Posterior vena cava (tissue), 2 donors: ENCODE results near the gene RNASEH2B. TPM values are rescaled to one million over a fixed set of nuclear protein-coding genes. Genes with fewer than 3 reads are reported as not detected.

Source experiments
- DNase-seq: peaks from one replicate; pipeline ENCODE4 v3.0.0-alpha.2; 2020; ENCODE audit warnings: low spot score
- intact Hi-C, 2 donors: fragments of 100-400 bp; cut with DNase I; formaldehyde crosslinking; loops; one replicate each; pipeline versions ENCODE4 v1.14.1 to v1.14.2; 2022 to 2023
- long read RNA-seq, 2 donors: library from polyadenylated mRNA; unstranded; transcript quantifications; one replicate each; pipeline ENCODE4 v2.0.0, GENCODE V29; 2020 to 2021
- total RNA-seq, 2 donors: library from RNA; stranded (reverse); fragmentation: NEBNext Ultra II Directional; extraction: Animal tissue kit (Norgen Biotek cat#: 25700); gene quantifications; one replicate each; pipeline ENCODE4 v1.2.1, GENCODE V29; 2021
- donor health status: DM: yes; HTN: yes; CAD: no.
- donor health status: DM: yes; HTN: yes; CAD: no.

RNASEH2B gene, protein sequence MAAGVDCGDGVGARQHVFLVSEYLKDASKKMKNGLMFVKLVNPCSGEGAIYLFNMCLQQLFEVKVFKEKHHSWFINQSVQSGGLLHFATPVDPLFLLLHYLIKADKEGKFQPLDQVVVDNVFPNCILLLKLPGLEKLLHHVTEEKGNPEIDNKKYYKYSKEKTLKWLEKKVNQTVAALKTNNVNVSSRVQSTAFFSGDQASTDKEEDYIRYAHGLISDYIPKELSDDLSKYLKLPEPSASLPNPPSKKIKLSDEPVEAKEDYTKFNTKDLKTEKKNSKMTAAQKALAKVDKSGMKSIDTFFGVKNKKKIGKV
- total RNA-seq = 10 to 100 TPM; 48.5 to 49.1 TPM
- long read RNA-seq, donor 1, full-length matches to known transcripts = 12 of 20 reads
- long read RNA-seq, donor 1, partial matches to known transcripts = 0 of 20 reads
- long read RNA-seq, donor 1, other reads (novel, unspliced or antisense) = 8 of 20 reads
- long read RNA-seq, donor 2, full-length matches to known transcripts = 65 of 77 reads
- long read RNA-seq, donor 2, partial matches to known transcripts = 2 of 77 reads
- long read RNA-seq, donor 2, other reads (novel, unspliced or antisense) = 10 of 77 reads

DNA sequence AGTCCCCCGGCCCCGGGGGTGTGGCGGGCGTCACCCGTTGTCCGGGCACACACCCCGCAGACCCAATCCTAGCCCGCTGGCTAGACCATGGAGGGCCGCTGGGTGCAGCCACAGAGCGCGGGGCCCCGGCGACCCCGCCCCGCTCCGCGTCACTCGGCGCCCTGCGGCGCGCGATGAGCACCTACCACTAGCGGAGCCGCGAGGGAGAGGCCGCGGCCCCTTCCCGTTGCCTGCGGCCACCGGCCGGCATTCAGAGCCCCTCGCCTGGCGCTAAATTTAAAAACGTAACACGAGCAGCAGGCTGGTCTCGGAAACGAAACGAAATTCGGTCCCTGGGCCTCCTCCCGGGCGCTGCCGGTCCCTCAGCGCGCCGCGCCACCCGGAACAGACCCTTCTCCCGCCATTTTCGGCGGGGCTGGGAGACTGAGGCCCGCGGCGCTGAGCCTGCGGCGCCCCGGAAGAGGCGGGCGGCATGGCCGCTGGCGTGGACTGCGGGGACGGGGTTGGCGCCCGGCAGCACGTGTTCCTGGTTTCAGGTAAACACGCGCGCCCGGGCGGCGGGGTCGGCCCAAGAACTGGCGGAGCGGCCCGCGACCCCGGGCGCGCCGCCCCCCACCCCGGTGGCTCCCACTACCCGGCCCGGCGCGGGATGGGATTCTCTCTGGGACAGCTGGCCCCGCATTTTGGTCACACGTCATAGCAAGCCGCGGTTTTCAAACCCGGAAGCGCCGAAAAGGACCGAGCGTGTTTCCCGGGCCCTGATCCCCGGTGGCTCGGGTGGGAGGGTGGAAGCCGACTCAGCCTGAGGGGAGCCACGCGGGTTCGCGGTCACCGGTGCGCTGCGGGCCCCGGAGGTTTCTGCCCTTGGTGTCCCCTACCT lies at the start of gene RNASEH2B:
Gene RNASEH2B (plus strand): TSS at position 187 of the 880 bp plus-strand sequence. CDS start 286 bp downstream, at position 473.
- DNase-seq = peak; percentile 89
- intact Hi-C loops = no loop called here

DNA sequence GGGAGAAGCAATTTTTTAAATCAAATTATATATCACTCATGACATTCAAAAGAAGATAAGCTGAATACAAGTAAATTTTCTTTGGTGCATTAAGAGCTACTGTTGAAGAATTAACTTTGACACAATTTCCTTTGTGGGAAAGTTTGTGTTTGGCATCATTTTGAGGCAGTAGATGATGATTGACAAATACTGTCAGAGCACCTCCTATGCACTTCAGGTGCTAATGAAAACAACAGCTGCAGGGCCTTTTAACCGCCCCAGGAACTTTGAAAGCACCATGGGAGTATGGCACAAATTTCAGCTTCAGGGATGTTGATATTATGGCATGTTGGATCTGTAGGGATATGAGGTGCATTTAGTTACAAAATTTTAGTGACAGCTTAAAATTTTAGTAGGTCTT lies 45.1 kb upstream of the RNASEH2B start:
- DNase-seq = no peak
- intact Hi-C loops = no loop called here

DNA sequence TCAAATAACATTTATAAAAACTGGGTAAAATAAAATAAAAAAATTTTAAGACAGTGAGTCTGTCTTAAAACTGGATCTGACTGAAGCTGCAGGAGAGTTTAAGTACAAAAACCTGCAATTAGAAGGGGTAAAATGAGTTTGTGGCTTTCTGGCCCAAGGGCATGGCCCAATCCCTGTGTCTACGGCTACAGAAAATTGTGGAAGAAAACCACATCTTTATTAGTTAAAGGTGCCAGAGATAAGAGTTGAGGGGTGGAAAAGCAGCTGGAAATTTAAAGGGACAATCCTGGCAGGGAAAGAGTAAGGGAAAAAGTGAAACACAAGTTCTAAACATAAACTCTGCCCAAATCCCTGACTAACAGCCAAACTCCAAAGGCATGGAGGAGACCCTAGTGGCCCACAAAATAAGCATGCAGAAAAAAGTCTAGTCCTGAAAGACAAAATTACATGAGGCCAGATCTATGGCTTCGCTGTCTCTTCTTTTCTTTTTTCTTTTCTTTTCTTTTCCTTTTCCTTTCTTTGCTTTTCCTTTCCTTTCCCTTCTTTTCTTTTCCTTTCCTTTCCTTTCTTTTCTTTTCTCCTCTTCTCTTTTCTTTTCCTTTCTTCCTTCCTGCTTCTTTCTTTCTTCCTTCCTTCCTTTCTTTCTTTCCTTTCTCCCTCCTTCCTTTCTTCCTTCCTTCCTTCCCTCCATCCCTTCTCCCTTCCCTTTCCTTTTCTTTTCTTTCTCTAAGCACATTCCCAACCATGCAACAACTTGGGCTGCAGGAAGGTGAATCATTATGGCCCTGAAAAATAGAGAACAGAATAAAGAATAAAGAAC lies 42.6 kb upstream of the RNASEH2B start:
- no peak for DNase-seq
- intact Hi-C loops = no loop called here

DNA sequence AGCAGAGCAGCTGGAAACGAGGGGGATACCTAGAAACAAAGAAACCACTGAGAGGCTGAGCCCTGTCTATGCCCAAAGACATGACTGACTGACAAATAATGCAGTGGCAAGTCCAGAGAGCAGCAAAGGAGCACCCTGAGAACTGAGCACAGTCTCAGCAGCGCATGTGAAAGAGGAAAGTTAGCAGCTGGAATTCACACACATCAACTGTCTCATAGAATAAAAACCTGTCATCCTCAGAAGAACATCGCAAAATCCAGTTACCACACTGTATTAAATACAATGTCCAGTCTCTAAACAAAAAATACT lies 42.0 kb upstream of the RNASEH2B start:
- intact Hi-C loops = no loop called here
- DNase-seq = no peak

DNA sequence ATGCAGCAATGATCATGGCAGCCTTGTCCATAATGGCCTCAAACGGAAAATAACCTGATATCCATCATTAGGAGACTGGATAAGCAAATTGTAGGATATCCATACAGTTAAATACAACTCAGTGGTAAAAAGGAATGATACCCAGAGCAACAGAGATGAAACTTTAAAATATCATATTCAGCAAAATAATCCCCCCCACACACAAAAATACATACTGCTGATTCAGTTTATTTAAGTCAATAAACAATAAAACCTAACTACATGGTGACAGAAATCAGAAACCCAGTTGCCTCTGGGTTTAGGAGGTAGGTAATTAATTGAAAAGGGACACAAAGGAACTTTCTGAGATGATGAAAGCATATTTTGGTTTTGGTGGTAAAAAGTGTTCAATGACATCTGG lies 38.2 kb upstream of the RNASEH2B start:
- no peak for DNase-seq

DNA sequence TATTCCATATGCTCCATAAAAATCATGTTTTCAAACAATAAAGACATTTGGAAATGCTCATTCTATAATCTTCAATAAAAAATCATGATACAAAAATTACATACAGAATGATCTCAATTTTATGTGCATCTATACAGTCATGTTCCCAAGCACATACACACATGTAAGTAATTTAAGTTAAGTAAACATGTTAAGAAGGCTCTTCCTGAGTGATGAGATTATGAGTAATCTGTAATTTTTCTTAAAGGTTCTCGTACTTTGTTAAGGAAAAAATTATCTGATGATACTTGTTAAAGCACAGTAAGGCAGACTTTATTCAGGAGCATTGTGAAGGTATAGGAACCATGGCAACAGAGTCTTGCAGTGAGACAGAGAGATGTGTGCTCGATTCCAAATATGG lies 36.1 kb upstream of the RNASEH2B start:
- intact Hi-C loops = loop anchor here in 1 of 2 donors (5.0 kb wide), 1 partner anchor 1541 kb away; no protein-coding TSS in a partner anchor

More for the DNA sequence above, 38.2 kb upstream of the RNASEH2B start:
- intact Hi-C loops = loop anchor here in 1 of 2 donors (5.0 kb wide), 1 partner anchor 1539 kb away; no protein-coding TSS in a partner anchor

DNA sequence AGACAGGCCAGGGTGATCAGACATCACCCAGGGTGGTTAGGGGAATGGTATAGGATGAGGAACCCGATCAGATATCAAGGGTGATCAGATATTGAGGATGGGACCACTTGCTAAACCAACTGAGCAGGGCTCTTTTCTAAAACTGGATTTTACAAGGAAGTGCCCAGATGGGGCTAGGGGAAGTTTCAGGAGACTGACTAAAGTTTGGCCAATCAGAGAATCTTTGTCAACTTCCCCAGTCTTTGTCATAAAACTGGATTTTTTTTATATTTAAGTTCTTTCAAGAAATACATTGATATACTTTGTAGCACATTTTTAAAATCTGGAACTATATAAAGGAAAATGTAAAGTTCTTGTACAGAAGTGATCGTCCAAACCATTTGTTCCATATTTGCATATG lies 35.6 kb upstream of the RNASEH2B start:
- intact Hi-C loops = loop anchor here in 1 of 2 donors (5.0 kb wide), 1 partner anchor 1542 kb away; no protein-coding TSS in a partner anchor
- no peak for DNase-seq

More for the DNA sequence above, 36.1 kb upstream of the RNASEH2B start:
- no peak for DNase-seq

DNA sequence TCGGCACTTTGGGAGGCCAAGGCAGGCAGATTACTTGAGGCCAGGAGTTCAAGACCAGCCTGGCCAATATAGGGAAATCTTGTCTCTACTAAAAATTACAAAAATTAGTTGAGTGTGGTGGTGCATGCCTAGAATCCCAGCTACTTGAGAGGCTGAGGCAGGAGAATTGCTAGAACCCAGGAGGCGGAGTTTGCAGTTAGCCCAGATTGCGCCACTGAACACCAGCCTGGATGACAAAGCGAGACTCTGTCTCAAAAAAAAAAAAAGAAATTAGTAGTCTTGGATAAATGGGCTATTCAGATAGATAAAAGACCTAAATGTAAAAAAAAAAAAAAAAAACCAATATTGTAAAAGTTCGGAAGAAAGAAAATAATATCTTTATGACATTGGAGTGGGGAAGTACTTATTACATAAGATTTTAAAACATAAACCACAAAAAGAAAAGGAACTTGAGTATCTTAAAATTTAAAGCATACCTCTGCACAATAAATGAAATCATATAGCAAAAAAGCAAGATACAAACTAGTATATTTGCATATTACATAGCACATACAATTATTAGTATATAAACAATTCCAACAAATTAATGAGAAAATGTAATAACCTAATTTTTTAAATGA lies 26.7 kb upstream of the RNASEH2B start:
- intact Hi-C loops = no loop called here

DNA sequence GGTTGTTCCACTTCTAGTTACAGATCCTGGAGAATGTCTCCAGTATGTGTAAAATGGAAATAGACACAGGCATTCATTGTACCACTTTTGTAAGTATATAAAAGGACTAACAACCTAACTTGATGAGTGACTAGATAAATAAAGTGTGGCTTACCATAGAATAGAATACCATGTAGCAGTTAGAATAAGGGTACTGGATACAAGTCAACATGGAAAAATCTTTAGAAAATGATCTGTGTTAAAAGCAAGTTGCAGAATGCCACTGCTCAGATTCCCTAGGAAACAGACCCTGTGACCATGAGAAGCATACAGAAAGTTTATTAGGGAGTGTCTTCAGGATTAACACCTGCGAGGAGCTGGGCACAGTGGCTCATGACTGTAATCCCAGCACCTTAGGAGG lies 25.9 kb upstream of the RNASEH2B start:
- no peak for DNase-seq
- intact Hi-C loops = no loop called here

More for the DNA sequence above, 26.7 kb upstream of the RNASEH2B start:
- DNase-seq = no peak

DNA sequence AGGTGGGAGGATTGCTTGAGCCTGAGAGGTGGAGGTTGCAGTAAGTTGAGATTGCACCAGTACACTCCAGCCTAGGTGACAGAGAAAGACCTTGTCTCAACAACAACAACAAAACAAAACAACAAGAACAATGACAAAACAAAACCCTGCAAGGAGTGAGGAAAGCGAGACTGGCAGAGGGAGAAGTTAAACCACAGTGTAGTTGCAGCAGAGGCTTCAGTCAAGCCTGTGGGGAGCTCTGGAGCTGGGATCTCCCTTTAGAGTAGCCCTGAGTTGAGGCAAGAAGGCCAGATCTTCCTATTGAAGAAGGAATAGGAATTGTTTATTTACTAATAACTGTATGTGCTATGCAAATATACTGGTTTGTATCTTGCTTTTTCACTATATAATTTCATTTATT lies 25.3 kb upstream of the RNASEH2B start:
- no peak for DNase-seq
- intact Hi-C loops = no loop called here

DNA sequence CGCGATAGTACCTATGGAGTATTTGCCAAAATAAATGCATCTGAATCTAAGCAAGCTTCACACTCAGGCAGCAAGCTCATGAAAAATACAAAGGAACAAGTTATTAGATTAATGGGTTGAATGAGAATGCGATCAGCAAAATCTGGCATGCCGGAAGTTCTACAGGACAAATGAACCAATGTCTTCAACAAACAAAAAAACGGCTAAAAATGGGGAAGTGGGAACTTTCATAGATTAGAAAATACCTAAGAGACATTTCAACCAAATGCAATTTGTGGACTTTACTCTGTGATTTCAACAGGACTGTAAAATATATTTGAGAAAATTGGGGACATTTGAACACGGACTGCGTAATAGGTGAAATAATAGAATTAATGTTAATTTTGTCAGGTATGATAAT lies 22.4 kb upstream of the RNASEH2B start:
- intact Hi-C loops = loop anchor here in 1 of 2 donors (5.0 kb wide), 1 partner anchor 815 kb away; no protein-coding TSS in a partner anchor

DNA sequence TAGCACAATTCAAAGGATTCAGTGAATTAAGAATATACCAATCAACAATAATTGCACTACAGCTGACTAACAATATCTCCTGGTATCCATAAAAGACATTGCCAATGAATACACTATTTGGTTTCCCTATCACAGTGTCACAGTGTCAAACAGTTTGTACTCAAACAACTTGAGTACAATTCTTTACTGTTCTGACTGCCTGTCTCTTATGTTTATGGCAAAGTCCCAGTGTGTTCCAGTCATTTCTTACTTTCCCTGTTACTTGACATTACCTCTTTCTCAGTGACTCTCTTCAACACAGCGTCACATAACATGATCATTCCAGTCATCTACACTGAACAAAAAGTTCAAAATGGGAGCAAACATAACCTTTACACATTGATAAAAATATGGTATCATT lies 21.2 kb upstream of the RNASEH2B start:
- no peak for DNase-seq
- intact Hi-C loops = loop anchor here in 1 of 2 donors (5.0 kb wide), 1 partner anchor 814 kb away; no protein-coding TSS in a partner anchor

More for the DNA sequence above, 22.4 kb upstream of the RNASEH2B start:
- no peak for DNase-seq

DNA sequence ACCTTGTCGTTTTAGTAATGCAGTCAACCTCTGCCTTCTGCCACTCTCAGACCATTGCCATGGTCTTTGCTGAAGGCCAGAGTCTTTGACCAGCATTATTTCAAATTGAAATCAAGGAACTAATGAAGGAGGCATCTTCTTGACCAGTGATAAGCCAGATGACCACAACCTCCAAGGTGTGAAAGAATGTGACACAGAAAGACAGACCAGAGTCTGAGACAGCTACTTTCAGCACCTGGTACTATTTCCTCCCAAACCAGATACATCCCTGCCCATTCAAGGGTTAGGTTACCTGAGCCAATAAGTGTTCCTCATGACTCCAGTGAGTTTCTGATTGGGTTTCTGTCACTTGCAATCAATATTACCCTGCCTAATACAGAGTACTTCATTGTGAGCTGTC lies 20.3 kb upstream of the RNASEH2B start:
- no peak for DNase-seq
- intact Hi-C loops = loop anchor here in 1 of 2 donors (5.0 kb wide), 1 partner anchor 813 kb away; no protein-coding TSS in a partner anchor

DNA sequence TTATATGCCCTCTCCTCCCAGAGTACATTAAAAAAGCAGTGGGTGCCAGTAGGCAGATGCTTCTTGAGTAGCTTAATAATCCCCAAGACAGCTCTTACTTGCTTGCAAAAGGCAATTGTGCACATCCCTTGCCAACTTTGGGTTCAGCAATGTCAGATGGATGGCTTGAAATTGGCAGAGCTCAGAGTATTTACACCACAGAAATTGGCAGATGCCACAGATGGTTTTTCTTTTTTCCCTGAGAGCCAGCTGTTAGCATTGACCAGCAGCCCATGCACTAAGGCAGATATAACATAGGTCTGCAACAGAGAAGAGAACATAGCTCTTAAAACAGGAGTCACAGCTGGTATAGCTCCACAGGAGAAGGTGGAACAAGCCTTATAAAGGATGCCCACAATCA lies 18.4 kb upstream of the RNASEH2B start:
- no peak for DNase-seq
- intact Hi-C loops = no loop called here

DNA sequence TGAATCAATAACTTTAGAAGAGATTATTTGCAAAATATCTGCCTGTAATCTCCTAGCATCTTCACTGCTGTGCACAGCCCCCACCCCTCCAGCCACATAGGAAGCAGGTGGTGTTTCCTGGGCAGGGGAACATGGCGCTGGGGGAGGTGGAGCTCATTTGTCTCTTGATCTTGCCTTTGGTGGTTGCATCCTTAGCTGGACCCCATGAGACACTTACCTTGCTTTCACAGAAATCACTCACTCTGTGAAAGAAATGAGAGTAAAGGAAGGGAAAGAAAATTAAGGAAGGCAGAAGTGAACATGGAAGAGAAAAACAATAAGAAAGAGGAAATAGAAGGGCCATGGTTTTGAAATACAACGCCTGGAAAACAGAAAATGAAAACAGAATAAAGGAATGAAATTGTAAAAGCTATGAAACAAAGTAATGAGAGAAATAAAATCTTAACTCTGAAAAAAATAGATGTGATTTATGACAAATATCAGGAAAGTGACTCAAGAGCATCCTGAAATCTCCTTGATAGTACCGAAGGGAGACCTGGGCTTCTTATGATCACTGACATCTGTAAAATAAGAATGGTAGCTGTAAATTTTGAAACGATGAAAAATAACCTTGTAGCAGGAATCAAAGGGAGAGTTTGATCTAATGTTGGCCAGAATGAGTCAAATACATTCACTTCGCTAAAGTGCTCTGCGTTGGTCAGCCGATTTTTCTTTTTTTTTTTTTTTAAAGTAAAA lies 17.2 kb upstream of the RNASEH2B start:
- intact Hi-C loops = no loop called here
- DNase-seq = no peak

DNA sequence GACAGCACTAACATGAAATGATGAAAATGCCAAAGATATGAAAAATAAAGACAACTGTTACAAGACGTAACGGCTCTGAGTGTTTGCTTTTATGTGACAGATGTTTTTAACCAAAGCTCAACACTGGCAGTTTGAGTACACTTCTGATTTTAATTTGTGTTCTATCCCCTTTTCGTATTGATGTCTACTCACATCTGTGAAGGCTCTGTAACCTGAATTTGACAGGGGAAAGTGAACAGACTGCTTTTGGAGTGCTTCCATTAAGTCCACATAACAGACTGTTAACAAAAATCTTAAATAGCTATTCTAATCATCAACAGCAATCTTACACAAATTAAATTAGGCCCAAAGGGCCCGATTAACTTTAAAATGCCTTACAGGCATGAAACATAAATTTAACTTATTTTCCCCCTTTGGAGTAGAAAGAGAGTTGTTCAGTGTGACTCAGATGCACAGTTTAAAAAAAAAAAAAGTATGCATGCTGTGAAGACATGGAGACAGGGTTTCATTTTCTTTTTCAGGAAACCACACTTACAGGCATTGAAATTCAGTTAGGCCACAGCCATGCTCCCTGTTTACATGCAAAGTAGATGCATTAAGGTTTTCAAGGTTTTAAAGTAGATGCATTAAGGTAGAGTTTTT lies 16.3 kb upstream of the RNASEH2B start:
- intact Hi-C loops = no loop called here
- DNase-seq = no peak

DNA sequence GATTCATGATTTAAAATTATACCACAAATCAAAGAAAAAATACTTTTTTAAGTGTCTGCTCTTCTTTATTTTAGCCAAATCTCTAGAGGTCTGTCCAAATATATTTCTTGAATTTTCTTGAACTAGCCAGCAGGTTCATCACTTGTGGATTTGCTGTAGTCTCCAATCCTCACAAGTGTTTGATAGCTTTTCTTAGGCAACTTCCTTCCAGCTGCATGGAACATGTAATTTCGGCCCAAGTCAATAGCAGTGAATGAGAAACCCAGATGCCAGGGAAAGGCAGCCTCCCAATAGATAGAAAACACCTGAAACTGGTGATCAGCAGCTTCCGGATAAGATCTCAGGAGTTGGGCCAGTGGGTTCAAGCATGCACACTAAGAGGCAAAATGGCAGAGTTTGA lies 15.6 kb upstream of the RNASEH2B start:
- intact Hi-C loops = no loop called here
- no peak for DNase-seq
